ENCODE data around the gene FOXP1.

Gene FOXP1

GRCh38 chr3:71378509-71378908 is 205.0 kb downstream of the FOXP1 start:
- Histone ChIP-seq H4K20me1 (ENCODE audit: low read depth, low read length) (no peaks in the 10 kb centered on the region), H3K9me2 (replicated peaks; ENCODE audit: insufficient read depth, low read length) (no peaks in the 10 kb centered on the region), H3K4me3 (ENCODE audit: insufficient read depth, low read length, poor library complexity, severe bottlenecking) (no peak overlapping the region), H3K36me3 (ENCODE audit: low read length) (no peaks in the 10 kb centered on the region), H2AFZ (ENCODE audit: low read depth, low read length, severe bottlenecking) (no peak overlapping the region), H3K27ac (ENCODE audit: low read depth, low read length) (no peak overlapping the region), H3K27me3 (ENCODE audit: low read length) (no peaks in the 10 kb centered on the region), H3K9ac (ENCODE audit: low read length) (no peak overlapping the region), H3F3A (ENCODE audit: insufficient read depth) (no peaks in the 10 kb centered on the region), H3K79me2 (ENCODE audit: insufficient read depth, low read length) (no peaks in the 10 kb centered on the region), H3K9me3 (ENCODE audit: insufficient read depth, low read length) (no peaks in the 10 kb centered on the region), H3K4me2 (ENCODE audit: low read depth, low read length, poor library complexity, severe bottlenecking) (no peak overlapping the region)
- TF ChIP-seq CTCF (IDR thresholded peaks at IDR 0.05; ENCODE audit: insufficient read depth, low read length, poor library complexity, severe bottlenecking) (no peak), EZH2phosphoT487 (conservative IDR thresholded peaks at IDR 0.05; ENCODE audit: low read length) (no peak)

GRCh38 chr3:71376911-71377310 is 206.6 kb downstream of the FOXP1 start:
- no peaks in the 10 kb centered on the region for H4K20me1 ChIP-seq (ENCODE audit: low read depth, low read length)
- H3F3A ChIP-seq (ENCODE audit: insufficient read depth): no peaks in the 10 kb centered on the region
- H3K9me3 ChIP-seq (ENCODE audit: insufficient read depth, low read length): no peaks in the 10 kb centered on the region
- no peaks in the 10 kb centered on the region for H3K9me2 ChIP-seq (replicated peaks; ENCODE audit: insufficient read depth, low read length)
- H3K9ac ChIP-seq (ENCODE audit: low read length): no peak overlapping the region
- H3K27ac ChIP-seq (ENCODE audit: low read depth, low read length): no peak overlapping the region
- H3K36me3 ChIP-seq (ENCODE audit: low read length): no peaks in the 10 kb centered on the region
- H3K4me3 ChIP-seq (ENCODE audit: insufficient read depth, low read length, poor library complexity, severe bottlenecking): no peak overlapping the region
- H3K4me2 ChIP-seq (ENCODE audit: low read depth, low read length, poor library complexity, severe bottlenecking): no peak overlapping the region
- no peak for TF ChIP-seq CTCF (IDR thresholded peaks at IDR 0.05; ENCODE audit: insufficient read depth, low read length, poor library complexity, severe bottlenecking)
- TF ChIP-seq EZH2phosphoT487 (conservative IDR thresholded peaks at IDR 0.05; ENCODE audit: low read length): no peak
- H3K79me2 ChIP-seq (ENCODE audit: insufficient read depth, low read length): no peaks in the 10 kb centered on the region
- no peak overlapping the region for H2AFZ ChIP-seq (ENCODE audit: low read depth, low read length, severe bottlenecking)
- H3K27me3 ChIP-seq (ENCODE audit: low read length): no peaks in the 10 kb centered on the region

GRCh38 chr3:71376503-71376902 is 207.0 kb downstream of the FOXP1 start:
- H2AFZ ChIP-seq (ENCODE audit: low read depth, low read length, severe bottlenecking): no peak overlapping the region
- no peaks in the 10 kb centered on the region for H3K27me3 ChIP-seq (ENCODE audit: low read length)
- no peaks in the 10 kb centered on the region for H3K36me3 ChIP-seq (ENCODE audit: low read length)
- no peak overlapping the region for H3K27ac ChIP-seq (ENCODE audit: low read depth, low read length)
- H3F3A ChIP-seq (ENCODE audit: insufficient read depth): no peaks in the 10 kb centered on the region
- H3K9ac ChIP-seq (ENCODE audit: low read length): no peak overlapping the region
- no peaks in the 10 kb centered on the region for H3K9me3 ChIP-seq (ENCODE audit: insufficient read depth, low read length)
- no peaks in the 10 kb centered on the region for H3K9me2 ChIP-seq (replicated peaks; ENCODE audit: insufficient read depth, low read length)
- TF ChIP-seq EZH2phosphoT487 (conservative IDR thresholded peaks at IDR 0.05; ENCODE audit: low read length) (no peak), CTCF (IDR thresholded peaks at IDR 0.05; ENCODE audit: insufficient read depth, low read length, poor library complexity, severe bottlenecking) (no peak)
- H3K4me3 ChIP-seq (ENCODE audit: insufficient read depth, low read length, poor library complexity, severe bottlenecking): no peak overlapping the region
- no peaks in the 10 kb centered on the region for H3K79me2 ChIP-seq (ENCODE audit: insufficient read depth, low read length)
- H4K20me1 ChIP-seq (ENCODE audit: low read depth, low read length): no peaks in the 10 kb centered on the region
- no peak overlapping the region for H3K4me2 ChIP-seq (ENCODE audit: low read depth, low read length, poor library complexity, severe bottlenecking)

Data from SU-DHL-6 (cell line).